ENCODE data around the gene KCNQ5.

Gene KCNQ5

GRCh38 chr6:73024598-73024997, 402.7 kb downstream of the KCNQ5 start:
- no peak for DNase-seq (ENCODE audit: extremely low read depth, low read depth)
- no peak for TF ChIP-seq CTCF (IDR thresholded peaks at IDR 0.05; ENCODE audit: low read depth, low read length)

DNA sequence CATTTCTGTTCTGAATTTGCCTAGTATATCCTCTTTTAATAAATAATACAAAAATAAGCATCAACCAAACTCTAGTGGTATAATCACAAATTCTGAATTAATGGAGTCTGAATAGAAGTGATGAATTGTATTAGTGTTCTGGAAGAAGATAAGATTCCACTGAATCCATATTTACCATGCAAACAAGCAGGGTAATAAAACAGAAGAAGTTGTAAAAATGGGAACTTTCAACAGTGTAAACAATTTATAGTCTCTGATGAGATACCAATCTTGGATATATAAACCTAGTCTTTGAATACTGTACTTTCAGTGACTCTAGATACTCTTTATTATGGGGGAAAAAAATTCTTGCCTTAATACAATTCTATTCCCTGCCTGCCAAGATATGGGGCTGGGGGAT, 405.8 kb downstream of the KCNQ5 start:
- no peak for DNase-seq (ENCODE audit: extremely low read depth, low read depth)
- no peak for TF ChIP-seq CTCF (IDR thresholded peaks at IDR 0.05; ENCODE audit: low read depth, low read length)

DNA sequence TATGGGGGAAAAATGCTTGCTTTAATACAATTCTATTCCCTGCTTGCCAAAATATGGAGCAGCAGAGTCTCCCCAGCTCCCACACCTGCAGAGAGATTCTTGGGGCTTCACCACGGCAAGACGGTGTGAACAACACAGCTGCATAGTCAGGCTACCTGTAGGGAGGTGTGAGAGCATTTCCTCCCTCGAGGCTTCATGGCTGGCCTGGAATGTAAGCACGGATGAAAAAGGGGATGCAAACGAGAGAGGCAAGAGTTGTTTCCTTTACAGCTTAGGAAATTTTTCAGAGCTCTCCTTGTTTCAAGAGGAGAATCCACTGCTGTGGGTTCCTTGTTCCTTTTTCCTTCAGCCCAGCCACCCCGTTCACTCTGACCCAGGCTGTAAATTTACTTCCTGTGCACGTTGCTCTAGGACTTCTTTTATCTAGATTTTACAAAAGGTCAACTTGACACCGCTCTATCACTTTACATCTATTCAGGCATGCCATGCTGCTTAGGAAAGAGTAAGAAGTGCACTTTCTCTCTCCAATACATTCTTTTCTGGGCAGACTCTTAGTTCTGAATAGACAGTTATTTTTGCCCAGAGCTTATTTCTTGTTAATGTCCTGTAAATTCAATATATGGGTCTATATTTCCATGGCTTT, 406.4 kb downstream of the KCNQ5 start:
- no peak for DNase-seq (ENCODE audit: extremely low read depth, low read depth)

DNA sequence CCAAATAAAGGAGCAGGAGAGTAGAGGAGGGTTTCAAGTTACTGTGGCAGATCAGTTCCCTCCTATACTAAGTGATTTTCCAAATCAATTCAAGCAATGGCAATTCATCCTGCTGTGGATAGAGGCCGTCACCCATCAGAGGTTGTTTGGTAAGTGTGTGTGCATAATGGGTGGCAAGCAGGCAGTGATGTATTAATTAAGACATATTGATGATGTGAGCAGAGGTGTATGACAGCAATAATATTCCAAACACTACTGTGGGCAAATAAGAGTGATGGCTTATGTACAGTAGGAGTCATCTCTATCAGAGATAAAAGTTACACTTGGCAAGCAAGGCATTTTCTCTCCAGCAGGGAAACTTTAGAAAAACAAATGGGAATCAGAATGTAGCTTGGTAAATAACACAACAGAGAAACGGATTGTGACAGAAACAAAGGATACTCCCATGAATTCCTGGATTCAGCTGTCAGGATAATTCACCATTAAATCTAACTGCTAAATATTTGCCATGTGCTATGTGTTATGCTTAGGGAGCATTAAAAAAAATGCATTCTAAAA, 407.1 kb downstream of the KCNQ5 start:
- no peak for DNase-seq (ENCODE audit: extremely low read depth, low read depth)

More for the DNA sequence above, 406.4 kb downstream of the KCNQ5 start:
- no peak for TF ChIP-seq CTCF (IDR thresholded peaks at IDR 0.05; ENCODE audit: low read depth, low read length)

GRCh38 chr6:73030257-73030656, 408.4 kb downstream of the KCNQ5 start:
- no peak for TF ChIP-seq CTCF (IDR thresholded peaks at IDR 0.05; ENCODE audit: low read depth, low read length)
- no peak for DNase-seq (ENCODE audit: extremely low read depth, low read depth)

More for the DNA sequence above, 407.1 kb downstream of the KCNQ5 start:
- TF ChIP-seq CTCF (IDR thresholded peaks at IDR 0.05; ENCODE audit: low read depth, low read length), result no peak

GRCh38 chr6:73030791-73031782, 409.2 kb downstream of the KCNQ5 start:
- TF ChIP-seq CTCF (IDR thresholded peaks at IDR 0.05; ENCODE audit: low read depth, low read length), result no peak
- no peak for DNase-seq (ENCODE audit: extremely low read depth, low read depth)

- TF ChIP-seq CTCF (IDR thresholded peaks at IDR 0.05; ENCODE audit: low read depth, low read length), result no peak
- DNase-seq (ENCODE audit: extremely low read depth, low read depth), result no peak
Observed at GRCh38 chr6:73032586-73032985, 410.7 kb downstream of the KCNQ5 start.

Measured in AG09319 (cell line).